DND-41 (cell line): Measurements from ENCODE around the gene GLRA3.

Experiments
- EZH2 ChIP-seq: IDR thresholded peaks from 3 replicates; pipeline ENCODE4 v1.6.1; 2012; ENCODE audit warnings: borderline replicate concordance, low read depth, mild to moderate bottlenecking, moderate library complexity, low read length, inconsistent platforms; ENCODE audit not compliant: severe bottlenecking
- TF ChIP-seq, protein P1 (sequence below): IDR thresholded peaks from 2 replicates; pipeline ENCODE4 v1.5.1; 2012; ENCODE audit warnings: borderline replicate concordance, low read length, moderate library complexity, mild to moderate bottlenecking; ENCODE audit not compliant: poor library complexity, severe bottlenecking; ENCODE audit errors: extremely low read depth

DNA sequence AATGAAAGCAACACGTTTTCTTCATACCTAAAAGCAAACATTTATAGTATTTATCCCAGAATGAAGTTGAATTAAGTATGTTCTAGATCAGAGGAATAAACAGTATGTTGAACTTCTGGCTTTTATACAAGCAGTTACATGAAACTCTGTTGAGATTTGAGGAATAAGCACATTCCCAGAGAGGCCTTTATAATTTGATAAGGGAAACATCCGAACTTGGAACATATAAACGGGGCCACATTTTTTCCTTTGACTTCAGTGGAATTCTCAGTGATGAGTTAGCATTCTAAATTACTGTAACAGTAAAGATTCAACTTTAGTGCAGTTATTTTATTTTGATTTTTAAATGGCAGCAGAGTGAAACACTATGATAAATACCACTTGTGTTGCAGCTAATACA lies 119.5 kb downstream of the GLRA3 start:
- TF ChIP-seq, protein P1, sequence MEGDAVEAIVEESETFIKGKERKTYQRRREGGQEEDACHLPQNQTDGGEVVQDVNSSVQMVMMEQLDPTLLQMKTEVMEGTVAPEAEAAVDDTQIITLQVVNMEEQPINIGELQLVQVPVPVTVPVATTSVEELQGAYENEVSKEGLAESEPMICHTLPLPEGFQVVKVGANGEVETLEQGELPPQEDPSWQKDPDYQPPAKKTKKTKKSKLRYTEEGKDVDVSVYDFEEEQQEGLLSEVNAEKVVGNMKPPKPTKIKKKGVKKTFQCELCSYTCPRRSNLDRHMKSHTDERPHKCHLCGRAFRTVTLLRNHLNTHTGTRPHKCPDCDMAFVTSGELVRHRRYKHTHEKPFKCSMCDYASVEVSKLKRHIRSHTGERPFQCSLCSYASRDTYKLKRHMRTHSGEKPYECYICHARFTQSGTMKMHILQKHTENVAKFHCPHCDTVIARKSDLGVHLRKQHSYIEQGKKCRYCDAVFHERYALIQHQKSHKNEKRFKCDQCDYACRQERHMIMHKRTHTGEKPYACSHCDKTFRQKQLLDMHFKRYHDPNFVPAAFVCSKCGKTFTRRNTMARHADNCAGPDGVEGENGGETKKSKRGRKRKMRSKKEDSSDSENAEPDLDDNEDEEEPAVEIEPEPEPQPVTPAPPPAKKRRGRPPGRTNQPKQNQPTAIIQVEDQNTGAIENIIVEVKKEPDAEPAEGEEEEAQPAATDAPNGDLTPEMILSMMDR: no peak
- TF ChIP-seq EZH2: no peak
